Hair follicle dermal papilla cell (primary cell): Measurements from ENCODE around the gene NFYB. TPM values are rescaled to one million over a fixed set of nuclear protein-coding genes. Genes with fewer than 3 reads are reported as not detected.

ENCODE experiments used
- small RNA-seq: library from RNA; depleted of rRNA; stranded (forward); fragments of <200 nt; gene quantifications from one replicate; pipeline ENCODE3, GENCODE V24; 2012
- total RNA-seq: library from RNA; depleted of rRNA; stranded (reverse); fragments of >200 nt; gene quantifications from 2 replicates; pipeline ENCODE4 v1.2.3, GENCODE V29; 2012

Gene NFYB
- 15.4 and 16.5 TPM in 2 replicates for total RNA-seq

GRCh38 chr12:104137902-104138796 is at the start of gene NFYB:
TSS of gene NFYB (minus strand) at chr12:104138210. CDS start at chr12:104135453, 2,757 bp downstream.

Small RNA genes within 50 kb of the gene (small RNA-seq; reads per million reads assigned to genes)
- gene RNA5SP370 = not detected

Other genes starting within 250 kb of the NFYB start
- gene HSP90B1, start 207.8 kb downstream of the NFYB start, total RNA-seq = 352 and 360 TPM in 2 replicates
- gene TDG, start 172.3 kb downstream of the NFYB start, total RNA-seq = 21.0 and 25.8 TPM in 2 replicates
- 91.8 and 99.1 TPM in 2 replicates for gene GLT8D2, start 88.0 kb downstream of the NFYB start, total RNA-seq
- 19.7 and 26.4 TPM in 2 replicates for gene HCFC2, start 73.7 kb downstream of the NFYB start, total RNA-seq
- 217 and 248 TPM in 2 replicates for gene TXNRD1, start 77.6 kb upstream of the NFYB start, total RNA-seq
- 10.3 and 13.5 TPM in 2 replicates for gene EID3, start 165.5 kb upstream of the NFYB start, total RNA-seq